OCI-LY1 (cell line): Measurements from ENCODE around the gene AFAP1.

Experiments used
- CTCF ChIP-seq: fragments of 200-600 bp; sonication (generic), shearing (Covaris generic); IDR thresholded peaks from 2 replicates; pipeline ENCODE4 v1.5.1; 2017; ENCODE audit warnings: mild to moderate bottlenecking, antibody characterized with exemption, low read length, moderate library complexity, mixed read lengths
- EZH2 ChIP-seq: fragments of 200-600 bp; sonication (generic), shearing (Covaris generic); IDR thresholded peaks from 2 replicates; pipeline ENCODE4 v1.8.0; 2017; ENCODE audit warnings: borderline replicate concordance, mixed run types, mild to moderate bottlenecking, antibody characterized with exemption, low read length, moderate library complexity, mixed read lengths

DNA sequence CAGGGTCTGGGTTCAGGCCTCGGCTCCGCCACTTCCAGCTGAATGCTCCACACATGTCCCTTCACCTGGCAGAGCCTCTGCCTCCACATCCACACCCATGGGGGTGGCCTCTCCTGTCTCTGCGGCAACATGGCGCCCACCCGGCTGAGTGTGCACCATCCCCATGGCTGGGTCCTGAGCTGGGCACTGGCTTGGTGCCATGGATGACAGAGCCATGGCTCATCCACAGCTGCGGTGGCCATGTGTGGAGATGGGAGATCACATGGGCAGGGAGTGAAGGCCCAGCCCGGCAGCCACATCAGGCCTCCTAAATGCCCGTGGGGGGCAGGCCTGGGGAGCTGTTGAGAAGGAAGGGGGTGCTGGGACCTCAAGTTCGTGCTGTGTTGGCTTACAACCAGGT, 213.7 kb downstream of the AFAP1 start:
- TF ChIP-seq CTCF (no peak), EZH2 (no peak)
